HG02642 (cell line): ENCODE results near the gene COMP.

ENCODE experiments used
- ATAC-seq: cut with Tn5 transposase; IDR thresholded peaks from one replicate; pipeline ENCODE4 v1.9.1; 2021; ENCODE audit warnings: mild to moderate bottlenecking; ENCODE audit not compliant: unreplicated experiment, poor library complexity

Gene COMP

DNA sequence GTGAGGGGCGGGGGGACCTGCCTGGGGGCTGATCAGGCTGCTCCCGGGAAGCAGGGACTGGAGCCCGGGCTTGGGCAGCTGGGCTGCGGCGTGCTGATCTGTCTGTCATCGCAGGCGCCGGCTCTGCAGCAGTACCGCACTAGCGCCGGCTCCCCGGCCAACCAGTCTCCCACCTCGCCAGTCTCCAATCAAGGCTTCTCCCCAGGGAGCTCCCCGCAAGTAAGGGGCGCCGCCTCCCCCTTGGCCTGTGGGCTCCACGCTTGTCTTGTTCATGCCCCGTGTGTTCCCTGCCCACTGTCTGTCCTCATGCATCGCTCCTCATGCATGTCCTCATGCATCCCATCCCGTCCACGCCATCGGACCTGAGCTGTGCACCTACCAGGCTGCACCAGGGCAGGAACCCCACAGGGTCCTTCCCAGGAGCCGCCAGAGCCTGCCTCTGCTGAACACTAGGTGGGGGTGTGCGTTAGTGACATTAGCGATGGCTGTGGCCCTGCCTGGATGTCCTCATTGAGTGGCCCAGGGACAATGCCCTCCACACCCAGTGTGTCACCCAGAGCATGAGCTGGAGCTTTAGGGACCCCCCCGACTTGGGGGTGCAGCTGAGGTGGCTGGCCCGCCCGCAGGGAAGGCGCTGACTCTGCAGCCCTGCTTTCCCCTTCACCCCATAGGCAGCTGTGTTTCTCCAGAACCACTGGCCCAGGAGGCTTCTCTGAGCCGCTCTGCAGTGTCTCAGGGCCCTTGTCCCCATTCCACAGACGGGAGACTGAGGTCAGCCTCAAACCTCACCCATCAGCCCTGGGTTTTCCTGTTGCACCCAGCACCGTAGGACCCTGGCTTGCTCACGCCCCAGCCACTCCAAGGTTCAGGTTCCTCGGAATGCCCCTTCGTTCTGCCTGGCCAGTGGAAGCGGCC lies 19.5 kb downstream of the COMP start:
- no peak for ATAC-seq

DNA sequence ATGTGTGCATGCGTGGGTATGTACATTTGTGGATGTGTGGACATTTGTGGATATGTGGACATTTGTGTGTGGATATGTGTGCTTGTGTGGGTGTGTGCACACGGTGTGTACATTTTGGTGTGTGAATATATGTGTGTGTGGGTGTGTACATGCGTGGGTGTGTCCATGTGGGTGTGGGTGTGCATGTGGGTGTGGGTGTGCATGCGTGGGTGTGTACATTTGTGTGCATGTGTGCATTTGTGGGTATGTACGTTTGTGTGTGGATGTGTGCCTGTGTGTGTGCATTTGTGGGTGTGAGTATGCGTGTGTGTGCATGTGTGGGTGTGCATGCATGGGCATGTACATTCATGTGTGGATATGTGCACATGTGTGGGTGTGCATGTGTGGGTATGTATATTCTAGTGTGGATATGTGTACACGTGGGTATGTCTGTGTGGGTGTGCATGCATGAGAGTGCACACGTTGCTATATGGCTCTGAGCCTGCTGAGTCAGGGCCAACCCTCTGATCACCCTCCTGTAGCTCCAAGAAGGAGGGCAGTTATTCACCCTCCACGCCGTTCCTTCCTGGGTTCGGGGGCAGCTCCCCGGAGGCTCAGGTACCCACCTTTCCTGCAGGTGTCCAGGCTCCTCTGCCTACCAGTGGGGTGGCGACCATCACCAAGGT lies 20.3 kb downstream of the COMP start:
- no peak for ATAC-seq

GRCh38 chr19:18769989-18770528 lies 21.0 kb downstream of the COMP start:
- ATAC-seq: no peak

- ATAC-seq: no peak
These were observed 21.9 kb downstream of the COMP start for GRCh38 chr19:18768997-18769891.

GRCh38 chr19:18768046-18768771 lies 22.9 kb downstream of the COMP start:
- ATAC-seq: no peak

GRCh38 chr19:18765224-18765623 lies 25.9 kb downstream of the COMP start:
- no peak for ATAC-seq

GRCh38 chr19:18764591-18765051 lies 26.5 kb downstream of the COMP start:
- ATAC-seq: no peak

DNA sequence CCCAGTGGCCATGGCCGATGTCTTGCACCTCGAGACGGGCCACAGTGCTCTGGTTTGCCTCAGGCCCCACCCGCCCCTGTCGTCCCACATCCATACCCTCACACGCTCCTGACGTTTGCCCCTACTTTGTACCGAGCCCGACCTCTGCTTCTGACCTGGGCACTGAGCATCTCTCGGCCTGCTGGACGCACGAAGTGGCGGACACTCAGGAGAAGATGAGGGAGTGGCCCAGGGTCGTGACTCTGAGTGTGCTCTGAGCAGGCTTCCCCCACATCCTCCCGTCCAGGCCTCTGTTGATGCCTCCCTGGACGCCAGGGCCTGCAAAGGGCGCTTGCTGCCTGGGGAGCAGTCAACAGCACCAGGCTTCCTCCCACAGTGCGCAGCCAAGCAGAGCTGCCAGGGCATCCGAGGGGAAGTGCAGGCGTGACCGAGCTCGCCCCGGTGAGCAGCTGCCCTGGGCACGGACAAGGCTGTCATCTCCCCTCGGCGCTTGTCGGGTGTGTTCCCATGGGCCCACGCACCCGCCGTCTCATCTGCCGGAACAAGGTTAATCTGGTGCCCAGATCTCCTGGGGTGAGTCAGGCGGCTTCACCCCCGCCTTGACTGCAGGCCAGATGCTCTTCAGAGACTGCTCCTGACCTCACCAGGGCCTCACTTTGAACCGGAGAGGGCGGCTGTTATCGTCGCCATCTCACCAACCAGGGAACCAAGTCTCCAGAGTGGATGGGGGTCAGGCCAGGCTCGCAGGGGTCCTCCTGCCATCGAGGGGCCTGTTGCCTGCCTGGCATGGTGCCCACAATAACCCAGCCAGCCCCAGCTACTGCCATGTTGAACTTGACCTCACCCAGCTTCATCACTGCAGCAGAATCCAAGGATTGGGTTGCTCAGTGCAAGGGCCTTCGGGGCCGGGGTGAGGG lies 27.2 kb downstream of the COMP start:
- ATAC-seq: no peak

GRCh38 chr19:18762125-18763023 lies 28.7 kb downstream of the COMP start:
- no peak for ATAC-seq

- no peak for ATAC-seq
These were observed 29.5 kb downstream of the COMP start for GRCh38 chr19:18761531-18762110.

DNA sequence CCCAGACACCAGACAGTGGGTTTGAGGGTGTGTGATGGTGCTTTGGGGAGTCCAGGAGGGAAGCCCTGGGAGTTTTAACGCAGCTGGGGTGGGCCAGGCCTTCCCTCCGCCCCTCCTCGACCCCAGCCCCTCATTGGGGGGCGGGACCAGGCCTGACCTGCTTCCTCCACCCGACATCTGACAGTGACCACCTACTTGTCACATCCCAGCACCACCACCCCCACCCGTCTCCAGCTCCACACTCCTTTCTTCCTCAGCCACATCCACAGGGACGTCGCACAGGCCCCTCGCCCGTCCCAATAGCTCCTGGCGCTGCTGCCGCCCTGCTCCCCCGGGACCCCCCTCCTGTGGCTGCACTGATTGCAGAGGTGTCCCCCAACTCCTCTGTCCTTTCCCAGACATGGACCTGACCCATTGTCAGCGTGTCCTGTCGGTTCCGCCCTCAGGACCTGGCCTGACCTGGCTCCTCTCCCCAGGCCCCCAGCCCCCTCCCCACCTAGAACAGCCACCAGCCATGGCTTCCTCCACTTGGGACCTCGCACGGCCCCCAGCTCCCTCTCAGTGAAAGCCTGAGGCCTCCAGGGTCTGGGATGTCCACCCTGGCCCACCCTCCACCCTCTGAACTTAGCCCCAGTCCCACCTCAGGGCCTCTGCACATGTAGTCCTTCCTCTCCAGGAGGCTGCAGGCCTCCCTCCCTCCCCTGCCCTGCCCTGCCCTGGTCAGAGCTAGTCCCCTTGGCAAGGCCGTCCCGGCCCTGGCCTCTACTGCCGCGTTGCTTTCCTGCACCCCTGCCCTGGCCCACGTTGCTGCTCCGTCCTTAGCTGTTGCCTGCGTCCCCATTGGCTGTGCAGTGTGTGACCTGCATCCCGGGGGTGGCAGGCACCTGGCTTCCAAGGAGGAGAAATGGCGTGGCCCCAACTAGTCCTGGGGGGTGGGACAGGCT lies 30.4 kb downstream of the COMP start:
- ATAC-seq: no peak

DNA sequence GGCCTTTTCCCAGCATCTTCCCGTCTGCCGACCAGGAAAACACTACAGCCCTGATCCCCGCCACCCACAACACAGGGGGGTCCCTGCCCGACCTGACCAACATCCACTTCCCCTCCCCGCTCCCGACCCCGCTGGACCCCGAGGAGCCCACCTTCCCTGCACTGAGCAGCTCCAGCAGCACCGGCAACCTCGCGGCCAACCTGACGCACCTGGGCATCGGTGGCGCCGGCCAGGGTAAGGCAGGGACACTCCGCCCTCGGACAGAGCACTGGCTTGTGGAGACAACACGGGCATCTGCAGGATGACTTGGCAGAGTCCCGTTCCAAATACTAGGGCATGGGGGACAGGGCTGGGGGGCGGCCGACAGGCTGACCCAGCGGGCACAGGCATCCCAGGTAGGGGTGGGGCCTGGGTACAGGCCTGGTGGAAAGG lies 31.1 kb downstream of the COMP start:
- no peak for ATAC-seq

DNA sequence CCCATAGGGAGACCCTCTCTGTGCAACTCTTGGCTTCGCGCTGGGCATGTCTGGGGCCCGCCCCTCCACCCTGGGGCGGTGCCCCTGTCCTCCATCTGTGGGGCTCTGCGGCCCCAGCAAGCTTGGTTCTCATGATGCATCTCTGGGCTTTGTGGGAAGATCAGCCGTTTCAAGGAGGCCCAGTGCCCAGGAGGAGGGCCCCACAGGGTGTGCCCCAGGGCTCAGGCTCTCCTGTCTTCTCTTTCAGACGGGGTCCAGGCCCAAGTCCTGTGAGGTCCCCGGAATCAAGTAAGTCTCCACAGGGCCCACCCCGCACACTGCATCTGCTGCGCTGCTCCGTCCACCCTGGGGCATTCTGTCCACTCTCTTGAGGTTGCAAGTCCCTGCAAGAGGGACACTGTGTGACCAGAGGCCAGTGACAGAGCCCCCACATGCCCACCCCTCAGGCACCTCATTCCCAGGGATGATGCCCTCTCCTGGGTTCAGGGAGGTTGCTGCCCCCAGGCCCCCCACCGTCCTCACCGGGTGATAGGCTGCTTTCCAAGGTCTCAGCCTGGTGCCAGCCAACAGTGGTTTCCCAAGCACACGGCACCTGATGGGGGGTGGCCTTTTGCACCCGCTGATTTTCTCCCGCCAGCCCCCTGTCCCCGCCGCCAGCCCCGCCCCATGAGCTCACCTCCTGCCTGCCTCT lies 31.7 kb downstream of the COMP start:
- ATAC-seq: no peak

GRCh38 chr19:18756896-18757295 lies 34.2 kb downstream of the COMP start:
- no peak for ATAC-seq

DNA sequence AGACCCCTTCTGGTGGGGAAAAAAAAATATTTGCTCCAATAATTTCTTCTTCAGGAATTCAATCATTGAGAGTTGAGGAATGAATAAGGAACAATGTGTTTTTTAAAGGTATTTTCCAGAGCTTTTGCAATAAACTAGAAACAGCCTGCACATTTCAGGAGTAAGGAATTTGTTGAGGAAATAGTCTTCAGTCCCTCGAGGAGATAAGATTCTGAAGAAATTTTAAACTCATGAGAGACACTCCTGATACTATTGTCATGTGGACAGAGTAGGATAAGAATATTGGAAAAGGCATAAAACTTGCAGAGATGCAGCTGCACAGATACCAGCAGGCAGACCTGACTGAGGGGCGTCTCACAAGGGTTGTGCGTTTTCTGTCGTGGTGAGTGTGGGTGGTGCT lies 36.6 kb downstream of the COMP start:
- no peak for ATAC-seq

GRCh38 chr19:18751571-18751970 lies 39.5 kb downstream of the COMP start:
- no peak for ATAC-seq
